DND-41 (cell line): ENCODE results near the gene GLOD5.

Source experiments
- CTCF ChIP-seq: IDR thresholded peaks from 2 replicates; pipeline ENCODE4 v1.5.1; 2012; ENCODE audit warnings: borderline replicate concordance, low read length, moderate library complexity, mild to moderate bottlenecking; ENCODE audit not compliant: poor library complexity, severe bottlenecking; ENCODE audit errors: extremely low read depth
- EZH2 ChIP-seq: IDR thresholded peaks from 3 replicates; pipeline ENCODE4 v1.6.1; 2012; ENCODE audit warnings: borderline replicate concordance, low read depth, mild to moderate bottlenecking, moderate library complexity, low read length, inconsistent platforms; ENCODE audit not compliant: severe bottlenecking

- TF ChIP-seq CTCF, result no peak
- TF ChIP-seq EZH2, result no peak
Observed at GRCh38 chrX:48779399-48779798, 17.9 kb downstream of the GLOD5 start.
